DOHH2 (cell line): Measurements from ENCODE around the gene MARF1.

Experiments used
- H3F3A ChIP-seq: fragments of 200-600 bp; sonication (generic), shearing (Covaris generic); 2 replicates; pipeline ENCODE4 v1.6.0; 2016; ENCODE audit warnings: antibody characterized with exemption, mild to moderate bottlenecking; ENCODE audit not compliant: control insufficient read depth, insufficient read depth
- H3K27ac ChIP-seq: fragments of 200-600 bp; sonication (generic); 2 replicates; pipeline ENCODE4 v1.5.1; 2014; ENCODE audit warnings: low read depth, mild to moderate bottlenecking, low read length, moderate library complexity
- H3K27me3 ChIP-seq: fragments of 200-600 bp; sonication (generic); 2 replicates; pipeline ENCODE4 v1.6.1; 2014; ENCODE audit warnings: mild to moderate bottlenecking, low read length, mixed read lengths; ENCODE audit not compliant: control insufficient read depth
- H3K36me3 ChIP-seq: fragments of 200-600 bp; sonication (generic); 2 replicates; pipeline ENCODE4 v1.6.1; 2014; ENCODE audit warnings: mild to moderate bottlenecking, low read length, moderate library complexity, mixed read lengths; ENCODE audit not compliant: control insufficient read depth
- H3K4me1 ChIP-seq: fragments of 200-600 bp; sonication (generic); 2 replicates; pipeline ENCODE4 v1.6.1; 2014; ENCODE audit warnings: mild to moderate bottlenecking, low read length, mixed read lengths; ENCODE audit not compliant: control insufficient read depth
- H3K4me2 ChIP-seq: fragments of 200-600 bp; sonication (generic); 2 replicates; pipeline ENCODE4 v1.6.0; 2014; ENCODE audit warnings: mild to moderate bottlenecking, low read length, moderate library complexity
- H3K4me3 ChIP-seq: fragments of 200-600 bp; sonication (generic); 2 replicates; pipeline ENCODE4 v1.5.1; 2014; ENCODE audit warnings: mild to moderate bottlenecking, low read length, mixed read lengths
- H3K79me2 ChIP-seq: fragments of 200-600 bp; sonication (generic); 2 replicates; pipeline ENCODE4 v1.6.1; 2014; ENCODE audit warnings: mild to moderate bottlenecking, low read length, mixed read lengths; ENCODE audit not compliant: control insufficient read depth
- H3K9me2 ChIP-seq: fragments of 200-600 bp; sonication (generic); replicated peaks from 2 replicates; pipeline ENCODE4 v1.6.1; 2014; ENCODE audit warnings: mild to moderate bottlenecking, low read length, mixed read lengths; ENCODE audit not compliant: control insufficient read depth
- H3K9me3 ChIP-seq: fragments of 200-600 bp; sonication (generic); 2 replicates; pipeline ENCODE4 v1.6.1; 2014; ENCODE audit warnings: antibody characterized with exemption, low read length, mixed read lengths; ENCODE audit not compliant: control insufficient read depth, insufficient read depth
- H4K20me1 ChIP-seq: fragments of 200-600 bp; sonication (generic); 2 replicates; pipeline ENCODE4 v1.6.0; 2014; ENCODE audit warnings: low read depth, mild to moderate bottlenecking, antibody characterized with exemption, low read length, moderate library complexity; ENCODE audit not compliant: control insufficient read depth, insufficient read depth
- EZH2phosphoT487 ChIP-seq: fragments of 200-600 bp; sonication (generic); IDR thresholded peaks from 2 replicates; pipeline ENCODE4 v1.6.1; 2017; ENCODE audit warnings: borderline replicate concordance, mild to moderate bottlenecking, antibody characterized with exemption, low read length, moderate library complexity, mixed read lengths
- TF ChIP-seq, protein P1 (sequence below): fragments of 200-600 bp; sonication (generic); IDR thresholded peaks from one replicate; pipeline ENCODE4 v1.5.1; 2014; ENCODE audit warnings: antibody characterized with exemption, mild to moderate bottlenecking, low read depth, low read length; ENCODE audit not compliant: poor library complexity, severe bottlenecking

MARF1 gene

DNA sequence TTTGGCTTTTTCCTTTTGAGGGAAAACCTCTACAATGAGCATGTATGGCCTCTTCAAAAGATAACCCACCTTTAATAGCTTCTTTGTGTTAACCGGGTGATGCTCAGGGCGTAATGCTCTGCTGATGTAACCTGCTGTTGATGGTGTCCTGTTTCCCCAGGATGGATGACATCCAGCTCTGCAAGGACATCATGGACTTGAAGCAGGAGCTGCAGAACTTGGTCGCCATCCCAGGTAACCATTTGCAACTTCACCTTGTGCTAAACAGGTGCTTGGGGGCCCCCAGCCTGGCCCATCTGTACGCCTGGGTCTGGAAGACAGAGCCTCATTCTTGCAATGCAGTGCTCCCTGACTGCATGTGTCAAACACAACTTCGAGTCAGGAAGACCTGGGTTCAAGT, 75.1 kb downstream of the MARF1 start:
- no peaks in the 10 kb centered on the region for H3K79me2 ChIP-seq
- no peak overlapping the region for H3K4me2 ChIP-seq
- H3K9me3 ChIP-seq: no peaks in the 10 kb centered on the region
- no peak for TF ChIP-seq EZH2phosphoT487
- TF ChIP-seq, protein P1, sequence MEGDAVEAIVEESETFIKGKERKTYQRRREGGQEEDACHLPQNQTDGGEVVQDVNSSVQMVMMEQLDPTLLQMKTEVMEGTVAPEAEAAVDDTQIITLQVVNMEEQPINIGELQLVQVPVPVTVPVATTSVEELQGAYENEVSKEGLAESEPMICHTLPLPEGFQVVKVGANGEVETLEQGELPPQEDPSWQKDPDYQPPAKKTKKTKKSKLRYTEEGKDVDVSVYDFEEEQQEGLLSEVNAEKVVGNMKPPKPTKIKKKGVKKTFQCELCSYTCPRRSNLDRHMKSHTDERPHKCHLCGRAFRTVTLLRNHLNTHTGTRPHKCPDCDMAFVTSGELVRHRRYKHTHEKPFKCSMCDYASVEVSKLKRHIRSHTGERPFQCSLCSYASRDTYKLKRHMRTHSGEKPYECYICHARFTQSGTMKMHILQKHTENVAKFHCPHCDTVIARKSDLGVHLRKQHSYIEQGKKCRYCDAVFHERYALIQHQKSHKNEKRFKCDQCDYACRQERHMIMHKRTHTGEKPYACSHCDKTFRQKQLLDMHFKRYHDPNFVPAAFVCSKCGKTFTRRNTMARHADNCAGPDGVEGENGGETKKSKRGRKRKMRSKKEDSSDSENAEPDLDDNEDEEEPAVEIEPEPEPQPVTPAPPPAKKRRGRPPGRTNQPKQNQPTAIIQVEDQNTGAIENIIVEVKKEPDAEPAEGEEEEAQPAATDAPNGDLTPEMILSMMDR: no peak
- H3K9me2 ChIP-seq: no peaks in the 10 kb centered on the region
- H3K27ac ChIP-seq: no peak overlapping the region
- H3F3A ChIP-seq: no peaks in the 10 kb centered on the region
- peaks cover 21% of the 10 kb centered on the region for H3K4me1 ChIP-seq
- no peaks in the 10 kb centered on the region for H3K36me3 ChIP-seq
- peaks cover 8% of the 10 kb centered on the region for H3K27me3 ChIP-seq
- H3K4me3 ChIP-seq: no peak overlapping the region
- no peaks in the 10 kb centered on the region for H4K20me1 ChIP-seq

DNA sequence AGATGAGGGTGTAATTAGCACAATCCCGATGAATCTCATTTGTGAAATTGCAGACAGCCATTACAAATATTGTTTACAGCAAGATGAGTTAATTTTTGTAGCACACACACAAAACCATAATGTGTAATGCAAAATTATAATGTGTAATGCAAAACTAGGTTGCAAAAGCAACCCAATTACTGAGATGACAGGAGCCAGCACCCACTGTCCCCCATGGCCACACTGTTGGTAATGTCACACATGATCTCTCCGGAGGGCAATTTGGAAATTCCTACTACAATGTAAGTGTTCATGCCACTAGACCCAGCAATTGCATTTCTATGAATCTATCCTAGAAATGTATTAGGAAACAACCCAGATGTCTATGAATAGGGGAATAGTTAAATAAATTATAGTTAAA, 76.9 kb downstream of the MARF1 start:
- Histone ChIP-seq H3K79me2 (no peaks in the 10 kb centered on the region), H3K9me3 (no peaks in the 10 kb centered on the region), H3K27ac (no peak overlapping the region), H3K4me1 (peaks cover 10% of the 10 kb centered on the region), H4K20me1 (no peaks in the 10 kb centered on the region), H3K4me2 (no peak overlapping the region), H3F3A (no peaks in the 10 kb centered on the region), H3K36me3 (no peaks in the 10 kb centered on the region), H3K9me2 (no peaks in the 10 kb centered on the region), H3K27me3 (0 out of 2 replicates have a peak, but pooled peaks cover 2% of the 10 kb centered on the region), H3K4me3 (no peak overlapping the region)
- no peak for TF ChIP-seq EZH2phosphoT487
- TF ChIP-seq, protein P1: no peak

DNA sequence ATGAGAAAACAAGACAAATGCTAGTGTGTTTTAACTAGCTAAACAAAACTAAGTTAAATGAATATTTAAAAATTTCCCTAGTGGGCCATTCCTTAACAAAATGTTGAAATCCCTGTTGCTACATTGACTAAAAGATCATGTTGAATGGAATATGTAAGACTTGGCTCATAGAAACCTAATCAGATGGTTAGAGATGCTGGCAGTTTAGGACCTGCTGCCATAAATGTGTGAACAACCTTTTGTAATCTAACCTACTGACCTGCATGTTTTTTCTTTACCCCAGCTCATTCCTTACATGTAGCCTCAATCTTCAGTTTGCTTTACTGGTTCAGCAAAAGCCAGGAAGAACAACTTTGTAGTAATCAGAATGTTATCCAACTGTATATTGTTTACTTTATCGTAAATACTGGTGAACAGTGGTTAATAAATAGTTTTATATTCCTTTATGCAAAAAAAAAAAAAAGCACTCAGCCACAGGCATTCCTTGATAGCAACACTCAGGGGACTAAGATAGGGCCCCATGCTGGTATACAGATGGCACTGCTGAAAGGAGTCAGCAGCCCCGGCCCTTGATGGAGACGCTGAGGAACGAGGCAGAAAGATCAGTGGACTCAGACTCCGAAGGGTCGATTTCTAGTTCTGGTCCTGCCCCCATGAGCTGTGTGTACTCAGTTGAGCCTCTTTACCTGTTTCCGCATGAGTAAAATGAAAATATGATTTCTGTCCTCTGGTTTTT, 78.2 kb downstream of the MARF1 start:
- Histone ChIP-seq H3K36me3 (no peaks in the 10 kb centered on the region), H3F3A (no peaks in the 10 kb centered on the region), H4K20me1 (no peaks in the 10 kb centered on the region), H3K4me2 (no peak overlapping the region), H3K9me3 (no peaks in the 10 kb centered on the region), H3K79me2 (no peaks in the 10 kb centered on the region), H3K4me3 (no peak overlapping the region), H3K27ac (no peak overlapping the region), H3K4me1 (peaks cover 10% of the 10 kb centered on the region), H3K9me2 (no peaks in the 10 kb centered on the region), H3K27me3 (0 out of 2 replicates have a peak, but pooled peaks cover 2% of the 10 kb centered on the region)
- TF ChIP-seq, protein P1: no peak
- TF ChIP-seq EZH2phosphoT487: no peak
